GM19438 (cell line): ENCODE measurements around the gene MFAP1.
"Not testable (repeated sequence)": the region's sequence is repeated elsewhere in the genome, so short reads cannot be mapped to it uniquely, and the experiment has no call there.

ENCODE experiments used
- ATAC-seq: cut with Tn5 transposase; IDR thresholded peaks from one replicate; pipeline ENCODE4 v1.9.1; 2021; ENCODE audit warnings: low read depth; ENCODE audit not compliant: unreplicated experiment

The MFAP1 gene

GRCh38 chr15:43825305-43825704 is 815 bp upstream of the MFAP1 start:
- not testable (repeated sequence) for ATAC-seq

GRCh38 chr15:43821505-43821904 is 3.0 kb downstream of the MFAP1 start:
- no peak for ATAC-seq

GRCh38 chr15:43815064-43815463 is 9.4 kb downstream of the MFAP1 start:
- not testable (repeated sequence) for ATAC-seq

- peak; percentile 58 for ATAC-seq
Measured at GRCh38 chr15:43808960-43809678, 15.4 kb downstream of the MFAP1 start.

- ATAC-seq, result no peak
Measured at GRCh38 chr15:43808435-43808950, 16.0 kb downstream of the MFAP1 start.

- not testable (repeated sequence) for ATAC-seq
Measured at GRCh38 chr15:43802676-43803075, 21.8 kb downstream of the MFAP1 start.

GRCh38 chr15:43800286-43801141 is 24.0 kb downstream of the MFAP1 start, which contains the start of gene HYPK:
TSS of gene HYPK (plus strand) at chr15:43800599. CDS start at chr15:43800623, 24 bp downstream.
- ATAC-seq, result peak; percentile 66

GRCh38 chr15:43799945-43800285 is 24.6 kb downstream of the MFAP1 start, which contains the start of gene SERINC4:
TSS of gene SERINC4 (minus strand) at chr15:43800220. CDS start at chr15:43799986, 234 bp downstream.
- ATAC-seq, result no peak

GRCh38 chr15:43799209-43799944 is 25.1 kb downstream of the MFAP1 start:
- no peak for ATAC-seq

- ATAC-seq, result no peak
Measured at GRCh38 chr15:43796566-43796965, 27.9 kb downstream of the MFAP1 start.

- no peak for ATAC-seq
Measured at GRCh38 chr15:43795997-43796396, 28.5 kb downstream of the MFAP1 start.

- ATAC-seq, result no peak
Measured at GRCh38 chr15:43795197-43795596, 29.3 kb downstream of the MFAP1 start.

GRCh38 chr15:43794269-43795037 is 30.0 kb downstream of the MFAP1 start:
- ATAC-seq, result no peak

GRCh38 chr15:43793647-43794046 is 30.8 kb downstream of the MFAP1 start:
- no peak for ATAC-seq

- ATAC-seq, result no peak
Measured at GRCh38 chr15:43792761-43793476, 31.6 kb downstream of the MFAP1 start.

GRCh38 chr15:43791993-43792760 is 32.3 kb downstream of the MFAP1 start, which contains the start of gene SERF2:
TSS of gene SERF2 (plus strand) at chr15:43792320. CDS start at chr15:43792377, 57 bp downstream.
- ATAC-seq, result peak; percentile 81

- ATAC-seq, result no peak
Measured at GRCh38 chr15:43789409-43789808, 35.1 kb downstream of the MFAP1 start.

GRCh38 chr15:43779016-43779415 is 45.5 kb downstream of the MFAP1 start:
- no peak for ATAC-seq
